ENCODE measurements around the gene ERN2. TPM values are rescaled to one million over a fixed set of nuclear protein-coding genes. Genes with fewer than 3 reads are reported as not detected.

ERN2 gene
- total and polyA plus RNA-seq, 2 of the 13 experiments (the other 11 are each of a cell fraction or from before 2014, with no cell fraction given): 2.2 to 3.5 TPM

GRCh38 chr16:23673971-23674614 lies 38.9 kb downstream of the ERN2 start (continued):
- TF ChIP-seq SAFB2 (CRISPR knock-in tag; IDR thresholded peaks at IDR 0.05; ENCODE audit: borderline replicate concordance, low read depth) (no peak), SCMH1 (CRISPR knock-in tag; IDR thresholded peaks at IDR 0.05; ENCODE audit: borderline replicate concordance) (no peak), TIGD3 (CRISPR knock-in tag; IDR thresholded peaks at IDR 0.05; ENCODE audit: borderline replicate concordance) (no peak), ZNF253 (CRISPR knock-in tag; IDR thresholded peaks at IDR 0.05; ENCODE audit: borderline replicate concordance) (no peak), ZMYM2 (CRISPR knock-in tag; IDR thresholded peaks at IDR 0.05) (no peak), MIER3 (CRISPR knock-in tag; IDR thresholded peaks at IDR 0.05; ENCODE audit: borderline replicate concordance) (no peak), ZBTB34 (CRISPR knock-in tag; IDR thresholded peaks at IDR 0.05) (no peak), JDP2 (CRISPR knock-in tag; IDR thresholded peaks at IDR 0.05; ENCODE audit: borderline replicate concordance) (no peak), SIX4 (CRISPR knock-in tag; IDR thresholded peaks at IDR 0.05) (no peak), TGIF2 (CRISPR knock-in tag; IDR thresholded peaks at IDR 0.05) (no peak), SOX5 (CRISPR knock-in tag; IDR thresholded peaks at IDR 0.05; ENCODE audit: borderline replicate concordance) (no peak), ZNF558 (CRISPR knock-in tag; IDR thresholded peaks at IDR 0.05; ENCODE audit: borderline replicate concordance) (no peak), SNAPC5 (CRISPR knock-in tag; IDR thresholded peaks at IDR 0.05; ENCODE audit: borderline replicate concordance) (no peak), TBX2 (CRISPR knock-in tag; IDR thresholded peaks at IDR 0.05; ENCODE audit: borderline replicate concordance) (peak; percentile 47; the same call in 1 of the 2 replicates), ZNF234 (CRISPR knock-in tag; conservative IDR thresholded peaks at IDR 0.05) (no peak), SRF (IDR thresholded peaks at IDR 0.05; ENCODE audit: low read depth, low read length) (no peak), CREB3 (CRISPR knock-in tag; IDR thresholded peaks at IDR 0.05) (no peak), ETV5 (CRISPR knock-in tag; IDR thresholded peaks at IDR 0.05; ENCODE audit: borderline replicate concordance) (0 out of 2 replicates have a peak, but pooled peaks have one; percentile 0), MEIS1 (CRISPR knock-in tag; IDR thresholded peaks at IDR 0.05; ENCODE audit: borderline replicate concordance) (peak; percentile 31; the same call in 1 of the 2 replicates), YEATS4 (CRISPR knock-in tag; IDR thresholded peaks at IDR 0.05; ENCODE audit: borderline replicate concordance) (no peak), KDM5B (CRISPR knock-in tag; IDR thresholded peaks at IDR 0.05; ENCODE audit: borderline replicate concordance) (no peak), HMGXB4 (CRISPR knock-in tag; IDR thresholded peaks at IDR 0.05; ENCODE audit: borderline replicate concordance in 1 of 2, low read depth in 1 of 2) (no peak), ZNF597 (CRISPR knock-in tag; IDR thresholded peaks at IDR 0.05) (no peak)

All from HepG2 (cell line).